PFSK-1 (cell line): ENCODE measurements around the gene SH3D21.

ENCODE experiments used
- FOXP2 ChIP-seq: optimal IDR thresholded peaks from 2 replicates; pipeline ENCODE3; 2011; ENCODE audit warnings: borderline replicate concordance, control low read depth, inconsistent platforms; ENCODE audit not compliant: insufficient read depth; ENCODE audit errors: extremely low read length, extremely low read depth
- POLR2AphosphoS5 ChIP-seq: IDR thresholded peaks from 2 replicates; pipeline ENCODE4 v1.6.1; 2012; ENCODE audit warnings: low read depth, mild to moderate bottlenecking, control low read depth, low read length, moderate library complexity
- TAF1 ChIP-seq: IDR thresholded peaks from 2 replicates; pipeline ENCODE4 v1.6.1; 2012; ENCODE audit warnings: low read length, control low read depth, borderline replicate concordance; ENCODE audit not compliant: insufficient read depth
- TF ChIP-seq, protein P1 (sequence below), 2 experiments: IDR thresholded peaks; 2 replicates each; pipeline versions ENCODE4 v1.6.1 to v1.8.0; 2011 to 2012; ENCODE audit warnings: low read depth in 2 of 2, low read length in 2 of 2, control low read depth in 1 of 2, inconsistent platforms in 1 of 2, mild to moderate bottlenecking in 1 of 2, moderate library complexity in 1 of 2; ENCODE audit not compliant: insufficient read depth in 1 of 2

DNA sequence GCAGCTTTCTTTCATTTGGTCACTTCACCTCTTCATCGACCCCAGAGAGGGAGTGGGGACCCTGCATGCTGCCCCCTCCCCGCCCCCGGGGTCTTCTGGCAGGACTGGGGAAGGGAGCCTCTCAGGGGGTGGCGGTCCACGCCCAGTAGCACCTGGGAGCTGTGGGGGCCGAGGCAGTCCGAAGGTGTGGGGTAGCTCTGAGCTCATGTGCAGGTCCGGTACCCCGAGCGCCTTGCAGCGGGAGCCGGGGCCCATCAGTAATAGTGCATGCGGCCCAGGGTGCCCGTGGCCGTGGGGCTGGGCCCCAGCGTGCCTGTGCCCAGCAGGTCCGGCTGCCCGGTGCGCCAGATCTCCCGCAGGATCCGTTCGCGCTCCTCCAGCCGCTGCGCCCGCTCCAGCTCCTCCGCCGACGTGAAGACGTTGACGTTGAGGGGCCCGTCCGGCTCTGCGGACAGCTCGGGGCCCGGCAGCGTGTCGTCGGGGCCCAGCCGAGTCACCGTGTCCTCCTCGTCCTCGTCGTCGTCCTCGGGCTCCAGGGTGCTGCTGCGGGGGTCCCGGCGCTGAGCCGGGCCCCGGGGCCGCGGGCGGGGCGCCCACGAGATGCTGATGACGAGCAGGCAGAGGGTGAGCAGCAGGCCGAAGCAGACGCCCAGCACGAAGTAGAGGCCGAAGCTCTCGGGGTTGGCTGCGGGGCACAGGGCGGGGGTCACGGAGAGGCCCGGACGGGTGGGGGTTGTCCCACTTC is 16.0 kb downstream of the SH3D21 start:
- no peak for TF ChIP-seq TAF1
- TF ChIP-seq POLR2AphosphoS5: no peak
- TF ChIP-seq, protein P1, sequence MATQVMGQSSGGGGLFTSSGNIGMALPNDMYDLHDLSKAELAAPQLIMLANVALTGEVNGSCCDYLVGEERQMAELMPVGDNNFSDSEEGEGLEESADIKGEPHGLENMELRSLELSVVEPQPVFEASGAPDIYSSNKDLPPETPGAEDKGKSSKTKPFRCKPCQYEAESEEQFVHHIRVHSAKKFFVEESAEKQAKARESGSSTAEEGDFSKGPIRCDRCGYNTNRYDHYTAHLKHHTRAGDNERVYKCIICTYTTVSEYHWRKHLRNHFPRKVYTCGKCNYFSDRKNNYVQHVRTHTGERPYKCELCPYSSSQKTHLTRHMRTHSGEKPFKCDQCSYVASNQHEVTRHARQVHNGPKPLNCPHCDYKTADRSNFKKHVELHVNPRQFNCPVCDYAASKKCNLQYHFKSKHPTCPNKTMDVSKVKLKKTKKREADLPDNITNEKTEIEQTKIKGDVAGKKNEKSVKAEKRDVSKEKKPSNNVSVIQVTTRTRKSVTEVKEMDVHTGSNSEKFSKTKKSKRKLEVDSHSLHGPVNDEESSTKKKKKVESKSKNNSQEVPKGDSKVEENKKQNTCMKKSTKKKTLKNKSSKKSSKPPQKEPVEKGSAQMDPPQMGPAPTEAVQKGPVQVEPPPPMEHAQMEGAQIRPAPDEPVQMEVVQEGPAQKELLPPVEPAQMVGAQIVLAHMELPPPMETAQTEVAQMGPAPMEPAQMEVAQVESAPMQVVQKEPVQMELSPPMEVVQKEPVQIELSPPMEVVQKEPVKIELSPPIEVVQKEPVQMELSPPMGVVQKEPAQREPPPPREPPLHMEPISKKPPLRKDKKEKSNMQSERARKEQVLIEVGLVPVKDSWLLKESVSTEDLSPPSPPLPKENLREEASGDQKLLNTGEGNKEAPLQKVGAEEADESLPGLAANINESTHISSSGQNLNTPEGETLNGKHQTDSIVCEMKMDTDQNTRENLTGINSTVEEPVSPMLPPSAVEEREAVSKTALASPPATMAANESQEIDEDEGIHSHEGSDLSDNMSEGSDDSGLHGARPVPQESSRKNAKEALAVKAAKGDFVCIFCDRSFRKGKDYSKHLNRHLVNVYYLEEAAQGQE (IDR thresholded peaks at IDR 0.05; ENCODE audit: insufficient read depth in 1 of 2, low read depth in 2 of 2, low read length in 2 of 2): no peak
- no peak for TF ChIP-seq FOXP2
